22Rv1 (cell line): Measurements from ENCODE around the gene SPSB3.

Source experiments
- CTCF ChIP-seq: fragments of 450-650 bp; IDR thresholded peaks from 2 replicates; pipeline ENCODE4 v1.5.1; 2017; ENCODE audit warnings: mild to moderate bottlenecking
- ZFX ChIP-seq: fragments of 450-650 bp; IDR thresholded peaks from 2 replicates; pipeline ENCODE4 v1.6.1; 2017; ENCODE audit warnings: antibody characterized with exemption, borderline replicate concordance

GRCh38 chr16:1729445-1729844, 52.9 kb downstream of the SPSB3 start:
- TF ChIP-seq CTCF (no peak), ZFX (no peak)
